ENCODE results near the gene SSBP1.

DNA sequence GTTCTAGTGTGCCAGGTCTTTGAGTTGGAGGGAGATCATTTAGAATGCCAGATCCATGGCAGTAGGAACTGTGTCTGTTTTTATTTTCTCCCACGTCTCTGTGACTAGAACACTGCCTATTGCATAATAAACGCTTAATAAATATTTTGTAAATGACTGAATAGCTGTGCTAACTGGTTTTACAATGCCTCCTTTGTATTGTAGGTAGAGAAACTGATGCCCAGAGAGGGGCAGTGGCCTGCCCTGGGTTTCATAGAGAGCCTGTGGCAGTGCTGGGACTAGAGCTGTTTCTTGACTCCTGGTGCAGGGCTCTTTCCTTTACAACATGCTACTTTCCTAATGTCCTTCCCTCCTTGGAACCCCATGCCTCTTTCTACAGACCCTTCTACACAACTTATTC, 54.4 kb downstream of the SSBP1 start:
- TF ChIP-seq, protein P1, sequence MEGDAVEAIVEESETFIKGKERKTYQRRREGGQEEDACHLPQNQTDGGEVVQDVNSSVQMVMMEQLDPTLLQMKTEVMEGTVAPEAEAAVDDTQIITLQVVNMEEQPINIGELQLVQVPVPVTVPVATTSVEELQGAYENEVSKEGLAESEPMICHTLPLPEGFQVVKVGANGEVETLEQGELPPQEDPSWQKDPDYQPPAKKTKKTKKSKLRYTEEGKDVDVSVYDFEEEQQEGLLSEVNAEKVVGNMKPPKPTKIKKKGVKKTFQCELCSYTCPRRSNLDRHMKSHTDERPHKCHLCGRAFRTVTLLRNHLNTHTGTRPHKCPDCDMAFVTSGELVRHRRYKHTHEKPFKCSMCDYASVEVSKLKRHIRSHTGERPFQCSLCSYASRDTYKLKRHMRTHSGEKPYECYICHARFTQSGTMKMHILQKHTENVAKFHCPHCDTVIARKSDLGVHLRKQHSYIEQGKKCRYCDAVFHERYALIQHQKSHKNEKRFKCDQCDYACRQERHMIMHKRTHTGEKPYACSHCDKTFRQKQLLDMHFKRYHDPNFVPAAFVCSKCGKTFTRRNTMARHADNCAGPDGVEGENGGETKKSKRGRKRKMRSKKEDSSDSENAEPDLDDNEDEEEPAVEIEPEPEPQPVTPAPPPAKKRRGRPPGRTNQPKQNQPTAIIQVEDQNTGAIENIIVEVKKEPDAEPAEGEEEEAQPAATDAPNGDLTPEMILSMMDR (conservative IDR thresholded peaks at IDR 0.05; ENCODE audit: low read length), result no peak
- no peak for TF ChIP-seq EZH2phosphoT487 (IDR thresholded peaks at IDR 0.05; ENCODE audit: borderline replicate concordance)
